Esophagus muscularis mucosa (tissue), 4 donors: ENCODE results near the gene OTOG.

Experiments used
- EP300 ChIP-seq: sonication (generic); formaldehyde crosslinking; IDR thresholded peaks from one replicate; pipeline ENCODE4 v1.6.1; 2017; ENCODE audit warnings: antibody characterized with exemption
- POLR2AphosphoS5 ChIP-seq, 2 donors: sonication (generic); formaldehyde crosslinking; IDR thresholded peaks; one replicate each; pipeline ENCODE4 v1.6.1; 2017; ENCODE audit warnings: antibody characterized with exemption in 2 of 2
- TF ChIP-seq, protein P1 (sequence below), 3 experiments: fragments of 200-600 bp in 2 of 3; fragments of 450-650 bp in 1 of 3; sonication (generic) in 2 of 3; IDR thresholded peaks; one replicate each; pipeline ENCODE4 v1.5.1; 2017 to 2019; ENCODE audit warnings: antibody characterized with exemption in 3 of 3, mild to moderate bottlenecking in 2 of 3, moderate library complexity in 1 of 3

DNA sequence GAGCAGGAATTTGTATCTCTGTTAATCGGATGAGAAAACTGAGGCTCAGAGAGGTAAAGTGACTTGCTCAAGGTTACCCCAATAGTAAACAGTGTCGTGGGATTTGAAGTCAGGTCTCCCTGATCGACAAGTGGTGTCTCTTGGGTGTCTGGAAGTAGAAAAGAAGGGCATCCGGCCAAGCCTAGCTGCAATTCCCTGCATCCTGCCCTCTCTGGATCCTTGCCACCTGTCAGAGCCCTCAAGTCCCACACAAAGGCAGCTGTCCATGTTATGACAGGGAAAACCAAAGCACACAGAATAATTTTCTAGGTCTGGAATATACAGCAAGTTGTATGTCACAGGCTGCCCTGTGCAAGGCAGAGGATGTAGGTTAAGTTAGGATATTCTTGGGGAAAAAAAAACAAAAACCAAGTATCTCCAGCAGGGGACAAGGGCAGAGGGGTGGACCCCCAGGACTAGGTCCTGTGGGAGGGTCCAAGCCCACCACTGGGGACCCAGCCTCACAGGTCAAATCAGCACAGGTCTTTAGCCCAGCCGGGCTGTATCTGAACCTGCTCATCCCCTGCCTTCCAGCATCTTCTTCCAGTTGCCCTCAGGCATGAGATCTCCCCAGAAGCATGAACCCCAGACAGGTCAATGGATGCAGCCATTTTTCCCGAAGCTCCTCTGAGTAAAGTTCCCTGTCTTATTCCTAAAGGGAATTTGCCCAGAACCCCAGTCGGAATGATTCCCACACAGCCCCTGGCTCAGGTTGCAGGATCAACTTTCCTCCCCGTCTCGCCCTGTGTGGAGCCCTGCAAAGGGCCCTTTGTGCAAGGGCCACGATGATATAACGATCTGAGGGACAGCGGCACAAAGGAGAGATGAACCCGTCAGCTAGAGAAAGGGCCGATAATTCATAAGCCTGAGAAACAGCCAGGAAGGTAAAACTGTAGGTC is 17.9 kb upstream of the OTOG start:
- TF ChIP-seq, protein P1, sequence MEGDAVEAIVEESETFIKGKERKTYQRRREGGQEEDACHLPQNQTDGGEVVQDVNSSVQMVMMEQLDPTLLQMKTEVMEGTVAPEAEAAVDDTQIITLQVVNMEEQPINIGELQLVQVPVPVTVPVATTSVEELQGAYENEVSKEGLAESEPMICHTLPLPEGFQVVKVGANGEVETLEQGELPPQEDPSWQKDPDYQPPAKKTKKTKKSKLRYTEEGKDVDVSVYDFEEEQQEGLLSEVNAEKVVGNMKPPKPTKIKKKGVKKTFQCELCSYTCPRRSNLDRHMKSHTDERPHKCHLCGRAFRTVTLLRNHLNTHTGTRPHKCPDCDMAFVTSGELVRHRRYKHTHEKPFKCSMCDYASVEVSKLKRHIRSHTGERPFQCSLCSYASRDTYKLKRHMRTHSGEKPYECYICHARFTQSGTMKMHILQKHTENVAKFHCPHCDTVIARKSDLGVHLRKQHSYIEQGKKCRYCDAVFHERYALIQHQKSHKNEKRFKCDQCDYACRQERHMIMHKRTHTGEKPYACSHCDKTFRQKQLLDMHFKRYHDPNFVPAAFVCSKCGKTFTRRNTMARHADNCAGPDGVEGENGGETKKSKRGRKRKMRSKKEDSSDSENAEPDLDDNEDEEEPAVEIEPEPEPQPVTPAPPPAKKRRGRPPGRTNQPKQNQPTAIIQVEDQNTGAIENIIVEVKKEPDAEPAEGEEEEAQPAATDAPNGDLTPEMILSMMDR (IDR thresholded peaks at IDR 0.05): no peak
- TF ChIP-seq EP300: no peak
- no peak for TF ChIP-seq POLR2AphosphoS5 (IDR thresholded peaks at IDR 0.05)
